ENCODE measurements around the gene TOP3A. TPM values are rescaled to one million over a fixed set of nuclear protein-coding genes. Genes with fewer than 3 reads are reported as not detected.

The TOP3A gene
- total RNA-seq, 2 experiments from 2014 or later: 21.5 to 24.8 TPM

DNA sequence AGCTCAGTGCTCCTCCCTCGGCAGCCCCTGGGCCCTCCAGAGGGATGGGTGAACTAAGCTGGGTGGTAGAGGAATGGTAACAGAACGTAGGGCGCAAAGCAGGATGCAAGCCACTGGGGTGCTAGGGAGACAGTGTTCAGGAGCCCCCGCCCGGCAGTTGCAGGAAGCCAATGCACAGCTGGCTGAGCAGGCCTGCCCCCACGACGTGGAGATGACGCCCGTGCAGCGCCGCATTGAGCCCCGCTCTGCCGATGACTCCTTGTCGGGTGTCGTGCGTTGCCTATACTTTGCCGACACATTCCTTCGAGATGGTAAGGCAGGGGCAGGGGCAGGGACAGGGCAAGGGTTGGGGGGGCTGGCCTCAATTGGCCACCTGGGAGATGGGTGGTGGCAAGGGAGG lies 76.5 kb downstream of the TOP3A start:
- no peak for DNase-seq
- no peaks in the 10 kb centered on the region for H3K4me1 Mint-ChIP-seq (ENCODE audit: low read depth)
- H3K9me3 Mint-ChIP-seq: no peaks in the 10 kb centered on the region
- Histone ChIP-seq H3K4me3 (ENCODE audit: low read length) (no peak overlapping the region), H3K9me3 (ENCODE audit: control insufficient read depth in 1 of 2, insufficient read depth in 1 of 2, low read length in 2 of 2) (no peaks in the 10 kb centered on the region), H3K27me3 (ENCODE audit: control insufficient read depth in 1 of 2, insufficient read depth in 2 of 2, low read length in 2 of 2) (no peaks in the 10 kb centered on the region), H3K4me1 (ENCODE audit: insufficient read depth, low read length) (no peaks in the 10 kb centered on the region), H3K36me3 (ENCODE audit: insufficient read depth, low read length) (peaks cover 55% of the 10 kb centered on the region), H3K27ac (ENCODE audit: low read depth in 1 of 2, low read length in 2 of 2) (no peak overlapping the region)
- ChIA-PET POLR2A (no interaction called here), CTCF (interaction anchor here (0.8 kb wide), 1 partner anchor 21 kb away, joined by 4 read pairs; no protein-coding TSS in a partner anchor)
- no peaks in the 10 kb centered on the region for H3K27me3 Mint-ChIP-seq
- ATAC-seq (ENCODE audit: poor library complexity): no peak
- no peak overlapping the region for H3K27ac Mint-ChIP-seq
- TF ChIP-seq, protein P1, sequence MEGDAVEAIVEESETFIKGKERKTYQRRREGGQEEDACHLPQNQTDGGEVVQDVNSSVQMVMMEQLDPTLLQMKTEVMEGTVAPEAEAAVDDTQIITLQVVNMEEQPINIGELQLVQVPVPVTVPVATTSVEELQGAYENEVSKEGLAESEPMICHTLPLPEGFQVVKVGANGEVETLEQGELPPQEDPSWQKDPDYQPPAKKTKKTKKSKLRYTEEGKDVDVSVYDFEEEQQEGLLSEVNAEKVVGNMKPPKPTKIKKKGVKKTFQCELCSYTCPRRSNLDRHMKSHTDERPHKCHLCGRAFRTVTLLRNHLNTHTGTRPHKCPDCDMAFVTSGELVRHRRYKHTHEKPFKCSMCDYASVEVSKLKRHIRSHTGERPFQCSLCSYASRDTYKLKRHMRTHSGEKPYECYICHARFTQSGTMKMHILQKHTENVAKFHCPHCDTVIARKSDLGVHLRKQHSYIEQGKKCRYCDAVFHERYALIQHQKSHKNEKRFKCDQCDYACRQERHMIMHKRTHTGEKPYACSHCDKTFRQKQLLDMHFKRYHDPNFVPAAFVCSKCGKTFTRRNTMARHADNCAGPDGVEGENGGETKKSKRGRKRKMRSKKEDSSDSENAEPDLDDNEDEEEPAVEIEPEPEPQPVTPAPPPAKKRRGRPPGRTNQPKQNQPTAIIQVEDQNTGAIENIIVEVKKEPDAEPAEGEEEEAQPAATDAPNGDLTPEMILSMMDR (IDR thresholded peaks at IDR 0.05): no peak
- intact Hi-C loops (cut with DNase I, micrococcal nuclease): no loop called here
- peaks cover 54% of the 10 kb centered on the region for H3K36me3 Mint-ChIP-seq (ENCODE audit: low read depth)
- no peak overlapping the region for H3K4me3 Mint-ChIP-seq

DNA sequence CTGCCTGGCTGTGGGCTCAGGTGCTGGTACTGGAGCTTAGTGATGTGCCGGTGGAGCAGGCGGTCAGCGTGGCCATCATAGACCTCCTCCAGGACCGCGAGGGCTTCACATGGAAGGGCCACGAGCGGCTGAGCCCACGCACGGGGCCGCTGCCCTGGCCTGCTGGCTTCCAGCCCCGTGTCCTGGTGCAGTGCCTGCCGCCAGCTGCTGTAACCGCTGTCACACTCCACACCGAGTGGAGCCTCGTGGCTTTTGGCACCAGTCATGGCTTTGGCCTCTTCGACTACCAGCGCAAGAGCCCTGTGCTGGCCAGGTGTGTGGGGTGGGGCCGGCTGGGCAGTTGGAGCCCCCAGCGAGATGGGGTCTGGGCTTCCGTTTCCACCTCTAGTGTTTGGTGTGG lies 77.3 kb downstream of the TOP3A start:
- DNase-seq: no peak
- intact Hi-C loops (cut with DNase I, micrococcal nuclease): no loop called here
- Histone ChIP-seq H3K4me1 (ENCODE audit: insufficient read depth, low read length) (no peaks in the 10 kb centered on the region), H3K27ac (ENCODE audit: low read depth in 1 of 2, low read length in 2 of 2) (no peak overlapping the region), H3K4me3 (ENCODE audit: low read length) (no peak overlapping the region), H3K9me3 (ENCODE audit: control insufficient read depth in 1 of 2, insufficient read depth in 1 of 2, low read length in 2 of 2) (no peaks in the 10 kb centered on the region), H3K36me3 (ENCODE audit: insufficient read depth, low read length) (peaks cover 61% of the 10 kb centered on the region), H3K27me3 (ENCODE audit: control insufficient read depth in 1 of 2, insufficient read depth in 2 of 2, low read length in 2 of 2) (no peaks in the 10 kb centered on the region)
- H3K36me3 Mint-ChIP-seq (ENCODE audit: low read depth): peaks cover 54% of the 10 kb centered on the region
- H3K4me1 Mint-ChIP-seq (ENCODE audit: low read depth): no peaks in the 10 kb centered on the region
- H3K9me3 Mint-ChIP-seq: no peaks in the 10 kb centered on the region
- ChIA-PET POLR2A (no interaction called here), CTCF (no interaction called here)
- H3K27me3 Mint-ChIP-seq: no peaks in the 10 kb centered on the region
- H3K27ac Mint-ChIP-seq: no peak overlapping the region
- TF ChIP-seq, protein P1 (IDR thresholded peaks at IDR 0.05): no peak
- H3K4me3 Mint-ChIP-seq: no peak overlapping the region
- no peak for ATAC-seq (ENCODE audit: poor library complexity)

DNA sequence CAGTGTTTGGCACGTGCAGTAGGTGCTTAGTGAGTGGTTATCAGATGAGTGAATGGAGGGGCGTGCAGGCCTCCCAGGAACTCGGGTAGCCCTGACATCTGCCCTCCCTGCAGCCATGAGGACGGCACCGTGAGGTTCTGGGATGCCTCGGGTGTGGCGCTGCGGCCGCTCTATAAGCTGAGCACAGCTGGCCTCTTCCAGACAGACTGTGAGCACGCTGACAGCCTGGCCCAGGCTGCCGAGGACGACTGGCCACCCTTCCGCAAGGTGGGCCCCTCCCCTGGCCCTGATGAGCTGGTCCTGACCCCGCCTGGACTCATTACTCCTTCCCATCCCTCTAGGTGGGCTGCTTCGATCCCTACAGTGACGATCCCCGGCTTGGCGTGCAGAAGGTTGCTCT lies 78.3 kb downstream of the TOP3A start:
- intact Hi-C loops (cut with DNase I, micrococcal nuclease): no loop called here
- CTCF ChIA-PET: no interaction called here
- H3K4me3 Mint-ChIP-seq: no peak overlapping the region

More for the DNA sequence above, 78.3 kb downstream of the TOP3A start:
- Histone ChIP-seq H3K9me3 (ENCODE audit: control insufficient read depth in 1 of 2, insufficient read depth in 1 of 2, low read length in 2 of 2) (no peaks in the 10 kb centered on the region), H3K36me3 (ENCODE audit: insufficient read depth, low read length) (peaks cover 57% of the 10 kb centered on the region), H3K4me3 (ENCODE audit: low read length) (no peak overlapping the region), H3K4me1 (ENCODE audit: insufficient read depth, low read length) (no peaks in the 10 kb centered on the region), H3K27me3 (ENCODE audit: control insufficient read depth in 1 of 2, insufficient read depth in 2 of 2, low read length in 2 of 2) (no peaks in the 10 kb centered on the region), H3K27ac (ENCODE audit: low read depth in 1 of 2, low read length in 2 of 2) (no peak overlapping the region)
- Mint-ChIP-seq H3K27me3 (no peaks in the 10 kb centered on the region), H3K9me3 (no peaks in the 10 kb centered on the region), H3K27ac (no peak overlapping the region), H3K36me3 (ENCODE audit: low read depth) (peaks cover 48% of the 10 kb centered on the region), H3K4me1 (ENCODE audit: low read depth) (no peaks in the 10 kb centered on the region)
- DNase-seq: no peak
- TF ChIP-seq, protein P1 (IDR thresholded peaks at IDR 0.05): no peak
- POLR2A ChIA-PET: no interaction called here
- ATAC-seq (ENCODE audit: poor library complexity): no peak
